WTC11 (cell line): ENCODE data around the gene GABBR2. TPM values are rescaled to one million over a fixed set of nuclear protein-coding genes. Genes with fewer than 3 reads are reported as not detected.

Experiments
- ATAC-seq: fragments of 200-7000 bp; cut with Tn5 transposase; 2 replicates; pipeline ENCODE4 v1.10.0; 2021; ENCODE audit warnings: mild to moderate bottlenecking, moderate library complexity
- CTCF ChIA-PET: fragments of 300-600 bp; sonication (Branson Sonifier 250); formaldehyde crosslinking; loops from one replicate; lab custom pipeline; 2021; ENCODE audit warnings: antibody characterized with exemption; lab: Charles Lee
- POLR2A ChIA-PET: fragments of 350-600 bp; sonication (Branson Sonifier 250); formaldehyde crosslinking; loops from one replicate; lab custom pipeline; 2021; ENCODE audit warnings: antibody characterized with exemption; lab: Charles Lee
- DNase-seq: peaks from one replicate; pipeline ENCODE4 v3.0.0; 2021; ENCODE audit warnings: low spot score
- H3K27ac Mint-ChIP-seq: 2 replicates; pipeline ENCODE4 v1.8.0; 2021; ENCODE audit warnings: mixed read lengths
- H3K27me3 Mint-ChIP-seq: 2 replicates; pipeline ENCODE4 v1.8.0; 2021; ENCODE audit warnings: low read depth, mild to moderate bottlenecking, moderate library complexity, mixed read lengths
- H3K36me3 Mint-ChIP-seq: 2 replicates; pipeline ENCODE4 v1.8.0; 2021; ENCODE audit warnings: mixed read lengths
- H3K4me1 Mint-ChIP-seq: 2 replicates; pipeline ENCODE4 v1.8.0; 2022; ENCODE audit warnings: mixed read lengths
- H3K4me3 Mint-ChIP-seq: 2 replicates; pipeline ENCODE4 v1.8.0; 2021; ENCODE audit warnings: mild to moderate bottlenecking, moderate library complexity, mixed read lengths
- H3K9me3 Mint-ChIP-seq: 2 replicates; pipeline ENCODE4 v1.8.0; 2021; ENCODE audit warnings: mixed read lengths
- CBFB ChIP-seq: sonication (generic); formaldehyde crosslinking; IDR thresholded peaks from 2 replicates; pipeline ENCODE4 v1.8.1; 2022; ENCODE audit warnings: mild to moderate bottlenecking, low read depth, missing genetic modification reagents
- CREM ChIP-seq: sonication (generic); formaldehyde crosslinking; IDR thresholded peaks from 2 replicates; pipeline ENCODE4 v1.8.1; 2022; ENCODE audit warnings: mild to moderate bottlenecking, missing genetic modification reagents, moderate library complexity
- CTCF ChIP-seq: fragments of 200-600 bp; IDR thresholded peaks from 2 replicates; pipeline ENCODE4 v1.8.0; 2022; ENCODE audit warnings: antibody characterized with exemption
- ELF4 ChIP-seq: sonication (generic); formaldehyde crosslinking; IDR thresholded peaks from 2 replicates; pipeline ENCODE4 v1.8.1; 2022; ENCODE audit warnings: low read depth, mild to moderate bottlenecking, moderate library complexity, missing genetic modification reagents
- ERG ChIP-seq: fragments of 250-450 bp; sonication (Bioruptor Pico); IDR thresholded peaks from 2 replicates; pipeline ENCODE4 v1.8.0; 2021; ENCODE audit warnings: mild to moderate bottlenecking
- FOXP4 ChIP-seq: sonication (generic); formaldehyde crosslinking; IDR thresholded peaks from 2 replicates; pipeline ENCODE4 v1.8.0; 2022; ENCODE audit warnings: mild to moderate bottlenecking, missing genetic modification reagents
- HMGA2 ChIP-seq: fragments of 250-450 bp; sonication (Bioruptor Pico); IDR thresholded peaks from 2 replicates; pipeline ENCODE4 v1.4.0; 2021; ENCODE audit warnings: mild to moderate bottlenecking, moderate library complexity
- JAZF1 ChIP-seq: fragments of 250-450 bp; sonication (Bioruptor Pico); IDR thresholded peaks from 2 replicates; pipeline ENCODE4 v1.9.0; 2021; ENCODE audit warnings: moderate library complexity, mild to moderate bottlenecking, inconsistent platforms
- MXD4 ChIP-seq: fragments of 250-450 bp; sonication (Bioruptor Pico); IDR thresholded peaks from 2 replicates; pipeline ENCODE4 v1.8.0; 2021; ENCODE audit warnings: mild to moderate bottlenecking, moderate library complexity, borderline replicate concordance
- NFYB ChIP-seq: sonication (generic); formaldehyde crosslinking; conservative IDR thresholded peaks from 2 replicates; pipeline ENCODE4 v1.8.0; 2022; ENCODE audit warnings: low read depth, missing genetic modification reagents
- RELA ChIP-seq: sonication (generic); formaldehyde crosslinking; IDR thresholded peaks from 2 replicates; pipeline ENCODE4 v1.8.1; 2022; ENCODE audit warnings: missing genetic modification reagents, mild to moderate bottlenecking, borderline replicate concordance
- SP1 ChIP-seq: sonication (generic); formaldehyde crosslinking; conservative IDR thresholded peaks from 2 replicates; pipeline ENCODE4 v1.8.1; 2022; ENCODE audit warnings: missing genetic modification reagents
- TEAD4 ChIP-seq: sonication (generic); formaldehyde crosslinking; IDR thresholded peaks from 2 replicates; pipeline ENCODE4 v1.8.0; 2022; ENCODE audit warnings: mild to moderate bottlenecking, missing genetic modification reagents
- TP53 ChIP-seq: sonication (generic); formaldehyde crosslinking; IDR thresholded peaks from 2 replicates; pipeline ENCODE4 v1.8.1; 2023; ENCODE audit warnings: mild to moderate bottlenecking, missing genetic modification reagents
- ZBTB21 ChIP-seq: sonication (generic); formaldehyde crosslinking; IDR thresholded peaks from 2 replicates; pipeline ENCODE4 v1.8.1; 2023; ENCODE audit warnings: mild to moderate bottlenecking, missing genetic modification reagents, borderline replicate concordance
- ZMAT4 ChIP-seq: fragments of 250-450 bp; sonication (Bioruptor Pico); IDR thresholded peaks from 2 replicates; pipeline ENCODE4 v1.9.0; 2021; ENCODE audit warnings: mild to moderate bottlenecking
- ZNF281 ChIP-seq: sonication (generic); formaldehyde crosslinking; IDR thresholded peaks from 2 replicates; pipeline ENCODE4 v1.8.0; 2023; ENCODE audit warnings: mild to moderate bottlenecking, missing genetic modification reagents
- ZNF416 ChIP-seq: fragments of 250-450 bp; sonication (Bioruptor Pico); IDR thresholded peaks from 2 replicates; pipeline ENCODE4 v1.9.0; 2021; ENCODE audit warnings: mild to moderate bottlenecking, inconsistent platforms
- ZNF425 ChIP-seq: fragments of 250-450 bp; sonication (Bioruptor Pico); conservative IDR thresholded peaks from 2 replicates; pipeline ENCODE4 v1.9.0; 2021; ENCODE audit warnings: mild to moderate bottlenecking
- ZNF532 ChIP-seq: fragments of 250-450 bp; sonication (Bioruptor Pico); IDR thresholded peaks from 2 replicates; pipeline ENCODE4 v1.9.0; 2021; ENCODE audit warnings: mild to moderate bottlenecking, borderline replicate concordance
- total RNA-seq: library from RNA; stranded (reverse); gene quantifications from 3 replicates; pipeline ENCODE4 v1.2.3, GENCODE V29; 2021

GABBR2 gene
- total RNA-seq, 1 experiment from 2014 or later, result 0.92 TPM

- ChIA-PET CTCF (no interaction called here), POLR2A (no interaction called here)
- Mint-ChIP-seq H3K27me3 (peaks cover 2% of the 10 kb centered on the region; the same call in 1 of the 2 replicates), H3K36me3 (no peaks in the 10 kb centered on the region), H3K9me3 (no peaks in the 10 kb centered on the region), H3K4me3 (no peak overlapping the region), H3K4me1 (no peaks in the 10 kb centered on the region), H3K27ac (no peak overlapping the region)
- ATAC-seq, result no peak
- TF ChIP-seq CTCF (no peak), MXD4 (CRISPR knock-in tag) (no peak), FOXP4 (CRISPR knock-in tag) (no peak), ZBTB21 (CRISPR knock-in tag) (no peak), CREM (CRISPR knock-in tag) (no peak), ERG (CRISPR knock-in tag) (no peak)
- no peak for DNase-seq
Measured at GRCh38 chr9:98479449-98479848, 229.3 kb downstream of the GABBR2 start.

- no peaks in the 10 kb centered on the region; the same call in 1 of the 2 replicates for H3K27me3 Mint-ChIP-seq
- no peaks in the 10 kb centered on the region for H3K4me1 Mint-ChIP-seq
- ATAC-seq, result no peak
- H3K9me3 Mint-ChIP-seq, result no peaks in the 10 kb centered on the region
- no peak overlapping the region for H3K27ac Mint-ChIP-seq
- H3K36me3 Mint-ChIP-seq, result no peaks in the 10 kb centered on the region
- no peak overlapping the region for H3K4me3 Mint-ChIP-seq
- POLR2A ChIA-PET, result no interaction called here
- DNase-seq, result no peak
- CTCF ChIA-PET, result no interaction called here
- TF ChIP-seq NFYB (CRISPR knock-in tag) (no peak), ZNF532 (no peak), ZMAT4 (no peak), HMGA2 (CRISPR knock-in tag) (no peak), RELA (CRISPR knock-in tag) (no peak), TP53 (CRISPR knock-in tag) (no peak), ZNF425 (CRISPR knock-in tag) (no peak), ELF4 (no peak), ZBTB21 (CRISPR knock-in tag) (no peak), ZNF281 (no peak), SP1 (no peak), CBFB (no peak), TEAD4 (no peak), JAZF1 (CRISPR knock-in tag) (no peak), ZNF416 (CRISPR knock-in tag) (no peak)
Measured at GRCh38 chr9:98477884-98478283, 230.9 kb downstream of the GABBR2 start.
